GM12875 (cell line): ENCODE data around the gene FMNL2.
"Not testable (repeated sequence)": the region's sequence is repeated elsewhere in the genome, so short reads cannot be mapped to it uniquely, and the experiment has no call there.

Experiments used
- H3K4me3 ChIP-seq: one replicate; pipeline ENCODE4 v1.5.1; 2011; ENCODE audit warnings: low read depth, low read length, control low read depth
- CTCF ChIP-seq: IDR thresholded peaks from 2 replicates; pipeline ENCODE4 v1.5.1; 2011; ENCODE audit warnings: low read depth, mild to moderate bottlenecking, control low read depth, inconsistent platforms, low read length, moderate library complexity, borderline replicate concordance; ENCODE audit not compliant: insufficient read depth

The FMNL2 gene

GRCh38 chr2:152307863-152308262 lies 27.1 kb upstream of the FMNL2 start:
- TF ChIP-seq CTCF = no peak

DNA sequence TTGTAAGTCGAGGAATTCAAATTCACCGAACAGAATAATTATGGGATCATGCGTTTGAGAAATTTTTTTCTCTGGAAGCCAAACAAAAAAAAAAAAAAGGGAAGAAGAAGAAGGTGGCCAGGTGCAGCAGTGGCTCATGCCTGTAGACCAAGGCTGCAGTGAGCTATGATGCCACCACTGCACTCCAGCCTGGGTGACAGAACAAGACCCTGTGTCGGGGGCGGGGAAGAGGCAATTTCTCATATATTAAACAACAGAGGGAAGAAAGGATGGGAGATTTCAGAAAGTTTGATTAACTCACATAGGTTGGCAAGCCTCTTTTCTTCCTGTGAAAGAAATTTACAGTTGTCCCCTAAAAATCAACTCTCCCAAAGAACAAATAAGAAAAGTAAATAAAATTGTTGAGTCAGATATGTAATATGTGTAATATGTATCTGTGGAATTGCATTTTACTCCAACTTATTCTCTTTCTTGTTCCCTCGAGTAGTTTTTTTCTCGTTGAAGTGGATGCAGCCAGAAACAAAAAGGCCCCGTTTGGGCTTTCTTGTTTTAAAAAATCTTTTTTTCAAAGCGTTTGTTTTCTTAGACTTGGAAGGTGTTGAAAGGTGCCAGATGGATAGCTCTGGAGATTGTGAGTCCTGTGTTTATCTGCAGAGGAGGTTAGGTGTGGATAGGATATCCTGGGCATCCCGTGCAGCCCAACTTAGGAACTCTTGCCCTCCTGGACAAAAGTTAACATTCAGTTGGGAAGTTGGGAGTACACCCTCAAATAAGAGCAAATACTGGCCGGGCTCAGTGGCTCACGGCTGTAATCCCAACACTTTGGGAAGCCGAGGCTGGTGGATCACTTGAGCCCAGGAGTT lies 25.4 kb upstream of the FMNL2 start:
- no peak for TF ChIP-seq CTCF
- no peak overlapping the region for H3K4me3 ChIP-seq

More at GRCh38 chr2:152307863-152308262, 27.1 kb upstream of the FMNL2 start:
- H3K4me3 ChIP-seq = no peak overlapping the region

DNA sequence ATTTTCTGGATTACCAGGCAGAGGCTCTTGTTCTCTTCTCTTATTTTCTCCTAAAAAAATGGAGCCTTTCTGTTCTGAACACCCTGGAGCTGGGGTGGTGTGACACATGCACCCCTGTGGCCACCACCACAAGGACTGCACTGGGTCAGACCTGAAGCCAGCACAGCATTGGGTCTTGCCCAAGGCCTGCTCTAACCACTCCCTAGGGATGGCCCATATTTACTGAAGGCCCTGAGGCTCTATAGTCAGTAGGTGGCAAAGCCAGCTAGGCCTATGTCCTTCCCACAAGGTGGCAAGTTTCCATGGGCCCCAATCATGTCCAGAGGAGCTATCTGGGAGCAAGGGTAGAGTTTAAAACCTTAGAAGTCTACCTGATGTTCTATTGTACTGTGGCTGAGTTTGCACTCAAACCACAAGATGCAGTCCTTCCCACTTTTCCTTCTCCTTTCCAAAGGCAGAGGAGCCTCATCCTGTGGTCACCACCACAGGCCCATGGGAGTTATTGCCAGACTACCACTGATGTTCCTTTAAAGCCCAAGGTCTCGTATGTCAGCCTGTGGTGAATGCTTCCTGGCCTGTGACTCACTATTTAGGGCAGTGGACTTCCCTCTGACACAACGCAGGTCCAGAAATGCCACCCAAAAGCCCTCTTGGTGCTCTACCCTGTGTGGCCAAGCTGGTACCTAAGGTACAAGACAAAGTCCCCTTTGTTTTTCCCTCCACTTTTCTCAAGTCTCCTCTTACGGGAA lies 15.0 kb upstream of the FMNL2 start:
- no peak overlapping the region for H3K4me3 ChIP-seq

DNA sequence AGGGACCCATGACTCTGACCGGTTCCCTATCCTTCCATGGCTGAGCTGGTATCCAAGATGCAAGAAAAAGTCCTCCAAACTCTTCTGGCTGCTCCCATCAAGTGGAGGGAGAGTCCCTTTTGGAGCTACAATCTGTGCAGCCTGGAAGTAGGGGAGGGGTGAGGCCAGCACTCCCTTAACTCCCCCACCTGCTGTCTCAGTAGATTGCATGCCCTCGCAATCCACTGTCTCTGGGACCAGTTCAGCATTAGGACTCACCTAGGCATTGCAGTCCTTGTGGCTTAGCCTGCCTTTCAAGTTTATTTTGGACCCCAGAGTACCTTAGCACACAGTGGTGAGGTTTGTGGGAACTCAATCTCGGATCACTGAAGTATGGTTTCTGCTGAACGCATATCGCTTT lies 14.2 kb upstream of the FMNL2 start:
- no peak for TF ChIP-seq CTCF
- no peak overlapping the region for H3K4me3 ChIP-seq

More for the DNA sequence above, 15.0 kb upstream of the FMNL2 start:
- no peak for TF ChIP-seq CTCF

GRCh38 chr2:152322222-152322621 lies 12.8 kb upstream of the FMNL2 start:
- no peak overlapping the region for H3K4me3 ChIP-seq
- TF ChIP-seq CTCF = no peak

DNA sequence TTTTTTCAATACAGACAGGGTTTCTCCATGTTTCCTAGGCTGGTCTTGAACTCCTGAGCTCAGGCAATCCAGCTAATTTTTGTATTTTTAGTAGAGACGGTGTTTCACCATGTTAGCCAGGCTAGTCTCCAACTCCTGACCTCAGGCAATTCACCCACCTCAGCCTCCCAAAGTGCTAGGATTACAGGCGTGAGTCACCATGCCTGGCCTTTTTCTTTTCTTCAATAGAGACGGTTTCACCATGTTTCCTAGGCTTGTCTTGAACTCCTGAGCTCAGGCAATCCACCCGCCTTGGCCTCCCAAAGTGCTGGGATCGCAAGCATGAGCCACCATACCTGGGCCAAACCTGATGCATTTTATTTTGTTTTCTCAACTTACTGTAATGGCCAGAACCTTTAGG lies 9.8 kb upstream of the FMNL2 start:
- H3K4me3 ChIP-seq = not testable (repeated sequence)

GRCh38 chr2:152326710-152327109 lies 8.3 kb upstream of the FMNL2 start:
- no peak for TF ChIP-seq CTCF
- no peak overlapping the region for H3K4me3 ChIP-seq
